Mammary epithelial cell (primary cell): Measurements from ENCODE around the gene SYT17.

Experiments
- CTCF ChIP-seq, 2 donors: IDR thresholded peaks in 1 of 2; conservative IDR thresholded peaks in 1 of 2; 2 replicates each; pipeline ENCODE4 v1.5.1; 2011 to 2012; ENCODE audit warnings: inconsistent platforms in 2 of 2, low read length in 2 of 2, mild to moderate bottlenecking in 2 of 2, control low read depth in 1 of 2, low read depth in 1 of 2; ENCODE audit not compliant: insufficient read depth in 1 of 2; ENCODE audit errors: extremely low read depth in 1 of 2
- EZH2 ChIP-seq: IDR thresholded peaks from 2 replicates; pipeline ENCODE4 v1.6.1; 2012; ENCODE audit warnings: low read length, inconsistent platforms, borderline replicate concordance

- TF ChIP-seq CTCF (conservative IDR thresholded peaks at IDR 0.05 in 1 of 2, IDR thresholded peaks at IDR 0.05 in 1 of 2; ENCODE audit: extremely low read depth in 1 of 2, insufficient read depth in 1 of 2, low read depth in 1 of 2, low read length in 2 of 2), result no peak
- no peak for TF ChIP-seq EZH2
These were observed 118.8 kb downstream of the SYT17 start for GRCh38 chr16:19286827-19287226.
